Sigmoid colon (tissue), 3 donors: ENCODE measurements around the gene RRAD.
"Not testable (repeated sequence)": the region's sequence is repeated elsewhere in the genome, so short reads cannot be mapped to it uniquely, and the experiment has no call there.

Source experiments
- POLR2A ChIP-seq, 2 donors: fragments of 450-650 bp; IDR thresholded peaks; one replicate each; pipeline ENCODE4 v1.6.1; 2016; ENCODE audit warnings: antibody characterized with exemption in 2 of 2, mild to moderate bottlenecking in 2 of 2, moderate library complexity in 2 of 2
- TF ChIP-seq, protein P1 (sequence below), 4 experiments: fragments of 450-650 bp in 3 of 4; fragments of 200-600 bp in 1 of 4; IDR thresholded peaks; one replicate each; pipeline ENCODE4 v1.5.1; 2016 to 2019; ENCODE audit warnings: antibody characterized with exemption in 4 of 4, mild to moderate bottlenecking in 3 of 4, moderate library complexity in 2 of 4

DNA sequence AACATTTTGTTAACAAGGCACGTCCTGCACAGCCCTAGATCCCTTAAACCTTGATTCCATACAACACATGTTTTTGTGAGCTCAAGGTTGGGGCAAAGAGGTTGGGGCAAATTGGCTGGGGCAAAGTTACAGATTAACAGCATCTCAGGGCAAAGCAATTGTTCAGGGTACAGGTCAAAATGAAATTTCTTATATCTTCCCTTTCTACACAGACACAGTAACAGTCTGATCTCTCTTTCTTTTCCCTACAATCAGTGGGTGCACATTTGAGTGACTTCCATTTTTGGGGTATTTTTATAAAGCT is 30.8 kb upstream of the RRAD start:
- TF ChIP-seq POLR2A (IDR thresholded peaks at IDR 0.05): not testable (repeated sequence)
- TF ChIP-seq, protein P1, sequence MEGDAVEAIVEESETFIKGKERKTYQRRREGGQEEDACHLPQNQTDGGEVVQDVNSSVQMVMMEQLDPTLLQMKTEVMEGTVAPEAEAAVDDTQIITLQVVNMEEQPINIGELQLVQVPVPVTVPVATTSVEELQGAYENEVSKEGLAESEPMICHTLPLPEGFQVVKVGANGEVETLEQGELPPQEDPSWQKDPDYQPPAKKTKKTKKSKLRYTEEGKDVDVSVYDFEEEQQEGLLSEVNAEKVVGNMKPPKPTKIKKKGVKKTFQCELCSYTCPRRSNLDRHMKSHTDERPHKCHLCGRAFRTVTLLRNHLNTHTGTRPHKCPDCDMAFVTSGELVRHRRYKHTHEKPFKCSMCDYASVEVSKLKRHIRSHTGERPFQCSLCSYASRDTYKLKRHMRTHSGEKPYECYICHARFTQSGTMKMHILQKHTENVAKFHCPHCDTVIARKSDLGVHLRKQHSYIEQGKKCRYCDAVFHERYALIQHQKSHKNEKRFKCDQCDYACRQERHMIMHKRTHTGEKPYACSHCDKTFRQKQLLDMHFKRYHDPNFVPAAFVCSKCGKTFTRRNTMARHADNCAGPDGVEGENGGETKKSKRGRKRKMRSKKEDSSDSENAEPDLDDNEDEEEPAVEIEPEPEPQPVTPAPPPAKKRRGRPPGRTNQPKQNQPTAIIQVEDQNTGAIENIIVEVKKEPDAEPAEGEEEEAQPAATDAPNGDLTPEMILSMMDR (IDR thresholded peaks at IDR 0.05): not testable (repeated sequence)
